Activated T-cell treated with anti-CD3 and anti-CD28 coated beads, Interleukin-2, amount 50 U/mL, for 24 hours (primary cell): ENCODE measurements around the gene PHOSPHO2.

ENCODE experiments used
- DNase-seq: peaks from one replicate; pipeline ENCODE4 v3.0.0-alpha.2; 2020
- H3K27ac Mint-ChIP-seq: 2 replicates; pipeline ENCODE4 v1.8.0; 2020; ENCODE audit warnings: mild to moderate bottlenecking, mixed read lengths
- H3K27me3 Mint-ChIP-seq: 2 replicates; pipeline ENCODE4 v1.8.0; 2020; ENCODE audit warnings: mixed read lengths
- H3K36me3 Mint-ChIP-seq: 2 replicates; pipeline ENCODE4 v1.8.0; 2020; ENCODE audit warnings: low read depth, mixed read lengths
- H3K4me1 Mint-ChIP-seq: 2 replicates; pipeline ENCODE4 v1.8.0; 2020; ENCODE audit warnings: low read depth, mixed read lengths
- H3K4me3 Mint-ChIP-seq: 2 replicates; pipeline ENCODE4 v1.8.0; 2020; ENCODE audit warnings: mild to moderate bottlenecking, moderate library complexity, mixed read lengths
- H3K9me3 Mint-ChIP-seq: 2 replicates; pipeline ENCODE4 v1.8.0; 2020; ENCODE audit warnings: mixed read lengths

Gene PHOSPHO2

GRCh38 chr2:169717691-169718063 is 23.4 kb downstream of the PHOSPHO2 start:
- no peaks in the 10 kb centered on the region for H3K27me3 Mint-ChIP-seq
- no peaks in the 10 kb centered on the region for H3K4me1 Mint-ChIP-seq
- H3K36me3 Mint-ChIP-seq, result no peaks in the 10 kb centered on the region
- no peak overlapping the region for H3K4me3 Mint-ChIP-seq
- no peak for DNase-seq
- no peaks in the 10 kb centered on the region for H3K9me3 Mint-ChIP-seq
- no peak overlapping the region for H3K27ac Mint-ChIP-seq

DNA sequence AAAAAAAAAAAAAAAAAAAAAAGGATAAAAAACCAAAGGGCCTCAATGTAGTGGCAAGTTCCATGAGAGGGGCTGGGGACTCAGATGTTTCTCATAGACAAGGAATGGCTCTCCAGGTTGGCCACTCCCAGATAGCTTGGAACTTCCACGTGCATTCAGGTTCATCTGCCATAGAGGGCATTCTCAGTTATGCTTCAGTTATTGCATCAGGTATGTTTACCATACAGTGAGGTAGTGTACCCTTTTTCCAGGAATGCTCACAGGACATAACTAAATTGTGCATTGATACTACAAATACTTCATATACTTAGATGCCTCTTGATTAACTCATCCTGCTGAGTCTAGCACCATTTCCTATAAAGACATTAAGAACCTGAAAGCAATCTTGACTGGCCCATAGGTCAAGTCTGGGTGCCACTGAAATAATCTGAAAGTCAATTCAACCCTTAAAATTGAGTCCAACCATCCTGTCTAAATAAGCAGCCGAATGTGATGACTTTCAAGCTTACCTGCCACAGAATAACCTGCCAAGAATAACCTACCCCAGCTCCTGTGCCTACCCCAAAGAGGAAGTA is 24.7 kb downstream of the PHOSPHO2 start:
- Mint-ChIP-seq H3K36me3 (no peaks in the 10 kb centered on the region), H3K4me1 (no peaks in the 10 kb centered on the region), H3K27ac (no peak overlapping the region), H3K27me3 (no peaks in the 10 kb centered on the region), H3K4me3 (no peak overlapping the region), H3K9me3 (no peaks in the 10 kb centered on the region)
- DNase-seq, result no peak

DNA sequence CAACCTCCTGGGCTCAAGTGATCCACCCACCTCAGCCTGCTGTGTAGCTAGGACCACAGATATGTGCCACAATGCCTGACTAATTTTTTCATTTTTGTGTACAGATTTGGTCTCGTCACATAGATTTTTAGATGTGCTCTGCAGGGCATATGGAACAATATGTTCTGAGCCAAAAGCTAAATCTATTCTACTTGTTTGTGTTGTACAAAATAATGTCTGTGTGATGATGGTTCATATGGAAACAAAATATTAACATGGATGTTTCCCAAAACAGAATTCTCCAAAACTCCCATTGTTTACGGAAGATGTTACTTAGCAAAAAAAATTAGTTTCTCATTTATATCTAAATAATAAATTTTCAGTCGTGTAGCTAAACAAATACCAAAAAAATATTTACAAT is 26.7 kb downstream of the PHOSPHO2 start:
- Mint-ChIP-seq H3K9me3 (no peaks in the 10 kb centered on the region), H3K27ac (no peak overlapping the region), H3K4me1 (no peaks in the 10 kb centered on the region), H3K27me3 (peaks cover under 1% of the 10 kb centered on the region), H3K4me3 (no peak overlapping the region), H3K36me3 (no peaks in the 10 kb centered on the region)
- DNase-seq, result no peak

DNA sequence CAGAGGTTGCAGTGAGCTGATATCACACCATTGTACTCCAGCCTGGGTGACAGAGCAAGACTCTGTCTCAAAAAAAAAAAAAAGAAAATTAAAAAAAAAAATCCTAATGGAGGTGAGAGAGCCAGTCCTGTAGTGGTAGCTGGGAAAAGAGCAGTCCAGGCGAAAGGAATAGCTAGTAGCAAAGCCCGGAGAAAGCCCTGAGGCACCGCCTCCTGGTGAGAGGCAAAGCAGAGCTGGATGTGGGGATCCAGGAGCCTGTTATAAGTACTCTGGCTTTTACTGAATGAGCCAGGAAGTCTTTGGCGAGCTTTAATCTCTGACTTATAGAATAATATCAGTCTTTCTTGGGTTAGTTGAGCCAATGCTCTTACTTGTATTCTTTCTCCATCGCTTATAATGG is 32.8 kb downstream of the PHOSPHO2 start:
- H3K4me1 Mint-ChIP-seq, result no peaks in the 10 kb centered on the region
- H3K27ac Mint-ChIP-seq, result no peak overlapping the region
- DNase-seq, result no peak
- H3K4me3 Mint-ChIP-seq, result no peak overlapping the region
- no peaks in the 10 kb centered on the region for H3K9me3 Mint-ChIP-seq
- peaks cover 7% of the 10 kb centered on the region for H3K27me3 Mint-ChIP-seq
- H3K36me3 Mint-ChIP-seq, result no peaks in the 10 kb centered on the region

DNA sequence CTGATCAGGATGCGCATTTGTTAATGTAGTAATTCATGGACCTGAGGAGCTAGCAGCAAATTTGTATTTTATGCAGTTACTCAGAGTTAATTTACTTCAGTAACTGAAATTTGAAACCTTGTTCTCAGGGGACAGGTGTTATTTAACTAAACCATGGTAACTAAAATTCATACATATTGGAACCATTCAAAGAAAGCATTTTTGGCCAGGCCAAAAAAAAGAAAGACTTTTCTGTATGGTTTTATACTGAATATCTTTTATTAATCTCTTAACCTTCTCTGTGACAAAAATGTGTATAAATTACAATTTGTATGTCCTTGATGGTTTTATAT is 35.0 kb downstream of the PHOSPHO2 start:
- peaks cover 11% of the 10 kb centered on the region for H3K4me1 Mint-ChIP-seq
- no peak overlapping the region for H3K4me3 Mint-ChIP-seq

GRCh38 chr2:169732075-169732474 is 37.8 kb downstream of the PHOSPHO2 start:
- Mint-ChIP-seq H3K27ac (no peak overlapping the region), H3K9me3 (no peaks in the 10 kb centered on the region), H3K27me3 (peaks cover 44% of the 10 kb centered on the region), H3K4me1 (peaks cover 17% of the 10 kb centered on the region), H3K36me3 (peaks cover 2% of the 10 kb centered on the region), H3K4me3 (no peak overlapping the region)
- no peak for DNase-seq

More for the DNA sequence above, 35.0 kb downstream of the PHOSPHO2 start:
- Mint-ChIP-seq H3K9me3 (no peaks in the 10 kb centered on the region), H3K27me3 (peaks cover 22% of the 10 kb centered on the region), H3K36me3 (peaks cover 2% of the 10 kb centered on the region), H3K27ac (no peak overlapping the region)
- DNase-seq, result no peak

DNA sequence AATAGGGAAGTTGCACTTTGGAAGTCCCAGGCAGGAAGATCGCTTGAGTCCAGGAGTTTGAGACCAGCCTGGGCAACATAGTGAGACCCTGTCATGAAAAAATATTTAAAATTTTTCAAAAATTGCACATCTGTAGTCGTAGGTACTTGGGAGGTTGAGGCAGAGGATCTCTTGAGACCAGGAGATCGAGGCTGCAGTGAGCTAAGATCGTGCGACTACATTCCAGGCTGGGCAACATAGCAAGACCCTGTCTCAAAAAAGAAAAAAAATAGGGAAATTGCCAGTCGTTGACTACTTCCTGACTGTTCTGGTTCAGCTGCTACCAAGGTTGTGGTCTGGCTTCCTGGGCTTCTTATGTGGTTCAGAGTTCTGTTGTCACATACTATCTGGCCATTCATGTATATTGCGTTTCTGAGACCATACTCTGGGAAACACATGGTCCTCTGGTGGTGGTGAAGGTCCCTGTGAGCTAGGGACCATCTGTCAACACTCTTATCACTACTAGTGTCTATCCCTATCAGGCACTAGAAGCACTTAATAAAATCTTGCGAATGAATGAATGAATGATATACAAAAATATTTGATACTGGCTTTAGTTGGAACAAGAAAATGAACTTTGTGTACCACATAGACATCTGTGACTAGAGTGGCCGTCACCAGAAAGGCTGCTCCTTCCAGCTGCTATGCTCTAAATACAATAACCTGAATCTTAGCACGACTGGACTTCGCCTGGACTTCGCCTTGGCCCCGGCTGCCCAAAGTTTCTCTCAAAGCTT is 38.5 kb downstream of the PHOSPHO2 start:
- Mint-ChIP-seq H3K4me3 (peak overlapping the region; percentile 85), H3K27ac (no peak overlapping the region), H3K36me3 (peaks cover 2% of the 10 kb centered on the region), H3K27me3 (peaks cover 47% of the 10 kb centered on the region), H3K4me1 (peaks cover 17% of the 10 kb centered on the region), H3K9me3 (no peaks in the 10 kb centered on the region)
- no peak for DNase-seq

GRCh38 chr2:169734169-169734847 is 40.0 kb downstream of the PHOSPHO2 start:
- Mint-ChIP-seq H3K27me3 (peaks cover 50% of the 10 kb centered on the region), H3K9me3 (no peaks in the 10 kb centered on the region), H3K27ac (no peak overlapping the region), H3K4me1 (peaks cover 17% of the 10 kb centered on the region), H3K36me3 (peaks cover 2% of the 10 kb centered on the region), H3K4me3 (peak overlapping the region; percentile 76)
- peak; percentile 55 for DNase-seq

DNA sequence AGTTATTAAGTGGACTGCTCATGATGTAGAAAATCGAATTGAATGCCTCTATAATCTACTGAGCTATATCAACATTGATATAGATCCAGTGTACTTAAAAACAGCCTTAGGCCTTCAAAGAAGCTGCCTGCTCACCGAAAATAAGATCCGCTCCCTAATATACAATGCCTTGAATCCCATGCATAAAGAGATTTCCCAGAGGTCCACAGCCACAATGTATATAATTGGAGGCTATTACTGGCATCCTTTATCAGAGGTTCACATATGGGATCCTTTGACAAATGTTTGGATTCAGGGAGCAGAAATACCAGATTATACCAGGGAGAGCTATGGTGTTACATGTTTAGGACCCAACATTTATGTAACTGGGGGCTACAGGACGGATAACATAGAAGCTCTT is 41.4 kb downstream of the PHOSPHO2 start:
- Mint-ChIP-seq H3K9me3 (no peaks in the 10 kb centered on the region), H3K4me3 (peak overlapping the region; percentile 76), H3K36me3 (peaks cover 2% of the 10 kb centered on the region), H3K27ac (no peak overlapping the region), H3K4me1 (peaks cover 17% of the 10 kb centered on the region), H3K27me3 (peaks cover 51% of the 10 kb centered on the region)
- no peak for DNase-seq

DNA sequence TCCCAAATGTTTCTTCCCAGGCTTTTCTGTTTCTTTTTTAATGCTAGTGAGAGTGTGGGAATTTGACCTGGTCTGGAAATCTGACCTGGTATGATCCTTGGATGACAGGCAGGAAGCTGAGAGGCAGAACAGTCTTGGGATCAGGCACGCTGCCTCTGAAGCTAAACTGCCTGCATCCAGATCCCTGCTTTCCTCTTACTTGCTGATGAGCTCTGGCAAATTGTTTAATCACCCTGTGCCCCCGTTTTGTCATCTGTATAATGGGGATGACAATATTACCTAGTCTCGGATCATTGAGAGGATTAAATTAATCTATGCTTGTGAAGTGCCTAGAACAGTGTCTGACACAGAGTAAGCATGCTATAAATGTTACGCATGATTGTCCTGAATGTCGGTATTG is 42.6 kb downstream of the PHOSPHO2 start:
- Mint-ChIP-seq H3K4me1 (peaks cover 17% of the 10 kb centered on the region), H3K36me3 (peaks cover 2% of the 10 kb centered on the region), H3K4me3 (no peak overlapping the region), H3K27me3 (peaks cover 48% of the 10 kb centered on the region), H3K9me3 (no peaks in the 10 kb centered on the region), H3K27ac (no peak overlapping the region)
- no peak for DNase-seq

DNA sequence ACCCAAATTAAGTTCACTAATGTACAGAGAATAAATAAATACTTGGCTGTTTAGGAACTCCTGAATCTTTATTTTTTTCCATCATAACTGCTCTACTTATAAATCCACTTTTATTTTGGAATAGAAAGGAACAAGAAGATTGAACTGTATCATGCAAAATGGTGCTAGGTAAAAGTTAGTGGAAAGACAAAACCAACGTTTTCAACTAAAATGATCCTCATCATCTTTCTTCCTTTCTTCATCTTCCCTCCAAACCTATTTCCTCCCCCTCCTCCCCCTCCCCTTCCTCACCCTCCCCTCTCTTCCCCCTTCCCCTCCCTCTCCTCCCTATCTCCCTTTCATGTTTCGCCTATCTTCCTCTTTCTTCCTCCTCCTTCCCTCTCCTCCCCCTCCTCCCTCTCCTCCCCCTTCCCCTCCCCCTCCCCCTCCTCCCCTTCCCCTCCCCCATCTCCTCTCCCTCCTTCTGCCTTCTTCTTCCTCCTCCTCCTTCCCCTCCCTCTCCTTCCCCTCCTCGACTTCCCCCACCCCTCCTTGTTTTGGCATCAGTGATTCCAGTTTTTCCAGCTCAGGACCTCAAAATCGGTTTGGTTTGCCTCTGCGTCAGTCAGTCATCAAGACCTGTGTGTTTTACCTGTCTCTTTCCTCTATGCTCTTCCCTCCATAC is 44.4 kb downstream of the PHOSPHO2 start:
- no peak for DNase-seq
- Mint-ChIP-seq H3K4me1 (peaks cover 7% of the 10 kb centered on the region), H3K27me3 (peaks cover 32% of the 10 kb centered on the region), H3K27ac (no peak overlapping the region), H3K9me3 (no peaks in the 10 kb centered on the region), H3K4me3 (no peak overlapping the region), H3K36me3 (no peaks in the 10 kb centered on the region)

- H3K36me3 Mint-ChIP-seq, result peaks cover 4% of the 10 kb centered on the region
- no peak overlapping the region for H3K27ac Mint-ChIP-seq
- H3K4me1 Mint-ChIP-seq, result peaks cover 7% of the 10 kb centered on the region
- H3K9me3 Mint-ChIP-seq, result no peaks in the 10 kb centered on the region
- no peak overlapping the region for H3K4me3 Mint-ChIP-seq
- H3K27me3 Mint-ChIP-seq, result peaks cover 31% of the 10 kb centered on the region
- no peak for DNase-seq
Observed at GRCh38 chr2:169739351-169739750, 45.1 kb downstream of the PHOSPHO2 start.

DNA sequence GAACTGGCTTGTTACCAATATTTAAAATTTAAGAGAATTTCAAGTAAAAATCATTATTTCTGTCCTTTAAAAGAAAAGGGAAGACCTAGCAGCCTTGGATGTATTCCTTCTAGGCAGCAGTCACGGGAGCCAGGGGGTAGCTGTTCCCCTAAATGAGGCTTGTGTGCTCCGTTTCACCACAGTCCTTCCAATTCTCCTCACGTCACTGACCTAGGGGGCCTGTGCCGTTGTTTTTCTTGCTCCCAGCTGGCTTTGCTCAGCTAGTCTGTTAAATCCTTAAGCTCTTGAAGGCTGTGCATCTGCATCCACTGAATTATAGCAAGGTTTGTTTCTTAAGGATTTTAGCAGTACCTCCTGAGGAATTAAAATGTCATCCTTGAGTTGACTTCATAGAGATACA is 49.3 kb downstream of the PHOSPHO2 start:
- Mint-ChIP-seq H3K27ac (no peak overlapping the region), H3K4me3 (no peak overlapping the region)
- DNase-seq, result no peak

DNA sequence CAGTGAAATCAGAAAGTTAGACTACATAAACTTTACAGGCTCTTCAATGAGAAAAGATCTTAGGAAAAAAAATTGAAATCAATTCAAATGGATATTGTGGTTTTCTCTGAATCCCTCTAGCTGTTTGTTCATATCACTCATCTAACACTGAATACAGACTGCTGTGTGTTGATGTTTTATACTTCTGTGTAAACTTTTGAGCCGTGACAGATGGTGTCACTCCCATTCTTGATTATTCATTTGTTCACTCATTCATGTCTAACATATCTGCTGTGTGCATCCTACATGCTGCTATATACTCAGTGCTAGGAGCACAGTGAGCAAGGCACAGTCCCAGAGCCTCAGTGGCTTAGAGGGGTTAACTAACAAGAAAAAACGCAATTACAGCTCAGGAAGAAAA is 52.0 kb downstream of the PHOSPHO2 start:
- Mint-ChIP-seq H3K36me3 (peaks cover 4% of the 10 kb centered on the region), H3K4me1 (no peaks in the 10 kb centered on the region), H3K9me3 (no peaks in the 10 kb centered on the region), H3K27ac (no peak overlapping the region), H3K4me3 (no peak overlapping the region), H3K27me3 (no peaks in the 10 kb centered on the region)
- DNase-seq, result no peak

More for the DNA sequence above, 49.3 kb downstream of the PHOSPHO2 start:
- Mint-ChIP-seq H3K36me3 (peaks cover 4% of the 10 kb centered on the region), H3K4me1 (no peaks in the 10 kb centered on the region), H3K27me3 (peaks cover 4% of the 10 kb centered on the region), H3K9me3 (no peaks in the 10 kb centered on the region)

- H3K9me3 Mint-ChIP-seq, result no peaks in the 10 kb centered on the region
- no peak for DNase-seq
- H3K4me1 Mint-ChIP-seq, result no peaks in the 10 kb centered on the region
- H3K36me3 Mint-ChIP-seq, result peaks cover 4% of the 10 kb centered on the region
- no peak overlapping the region for H3K27ac Mint-ChIP-seq
- H3K4me3 Mint-ChIP-seq, result no peak overlapping the region
- H3K27me3 Mint-ChIP-seq, result no peaks in the 10 kb centered on the region
Observed at GRCh38 chr2:169748319-169748718, 54.0 kb downstream of the PHOSPHO2 start.
